Gastrocnemius medialis (tissue), 4 donors: ENCODE measurements around the gene BMPR1B.

Experiments used
- CTCF ChIP-seq, 5 experiments: fragments of 450-650 bp in 3 of 5; fragments of 200-600 bp in 2 of 5; sonication (generic) in 2 of 5; IDR thresholded peaks in 4 of 5; conservative IDR thresholded peaks in 1 of 5; 1 replicate in 4 of 5; 2 replicates in 1 of 5; pipeline ENCODE4 v1.5.1; 2016 to 2019; ENCODE audit warnings: antibody characterized with exemption in 5 of 5, mild to moderate bottlenecking in 3 of 5, moderate library complexity in 3 of 5
- POLR2A ChIP-seq, 2 donors: fragments of 450-650 bp; IDR thresholded peaks; one replicate each; pipeline ENCODE4 v1.6.1; 2017; ENCODE audit warnings: antibody characterized with exemption in 2 of 2, mild to moderate bottlenecking in 2 of 2, moderate library complexity in 2 of 2

DNA sequence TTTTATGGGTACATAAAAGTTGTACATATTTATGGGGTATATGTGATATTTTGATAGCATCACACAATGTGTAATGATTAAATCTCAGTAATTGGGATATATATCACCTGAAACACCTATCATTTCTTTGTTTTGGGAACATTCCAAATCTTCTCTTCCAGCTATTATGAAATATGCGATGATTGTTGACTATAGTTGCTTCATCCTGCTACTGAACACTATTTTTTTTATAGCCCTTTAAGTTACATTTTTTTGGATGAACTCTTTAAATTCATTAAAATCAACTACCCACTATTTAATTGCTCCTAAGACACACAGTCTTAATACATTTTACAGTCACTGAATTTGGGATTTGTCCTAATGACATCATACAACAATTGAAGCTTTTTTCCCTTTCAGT, 212.9 kb downstream of the BMPR1B start:
- TF ChIP-seq CTCF (IDR thresholded peaks at IDR 0.05 in 4 of 5, conservative IDR thresholded peaks at IDR 0.05 in 1 of 5) (no peak), POLR2A (IDR thresholded peaks at IDR 0.05) (no peak)
